Measurements from ENCODE around the gene FAM98B. TPM values are rescaled to one million over a fixed set of nuclear protein-coding genes. Genes with fewer than 3 reads are reported as not detected.

Gene FAM98B
- total RNA-seq, 6 donors from 2014 or later: 2.2 to 30.4 (median 15.8) TPM

DNA sequence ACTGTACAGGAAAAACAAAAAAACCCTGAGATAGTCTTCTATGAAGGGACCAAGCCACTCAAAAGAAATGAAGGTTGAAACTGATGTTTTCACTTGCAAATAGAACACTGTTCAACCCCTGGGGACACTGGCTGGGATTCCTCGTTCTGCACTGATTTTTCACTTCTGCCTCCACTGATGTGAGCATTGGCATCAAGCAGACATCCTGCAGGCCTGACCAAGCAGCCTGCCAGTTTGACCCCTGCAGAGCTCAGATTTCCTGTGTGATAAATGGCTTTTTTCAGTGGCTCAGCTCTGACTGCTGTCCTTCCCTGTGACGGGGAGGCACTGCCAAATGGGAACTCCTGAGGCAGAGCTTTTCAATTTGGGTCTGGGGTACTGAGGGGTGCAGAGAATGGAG, 60.7 kb downstream of the FAM98B start:
- ATAC-seq (ENCODE audit: low FRiP score in 2 of 2) (no peak), DNase-seq (no peak)
- Histone ChIP-seq H3K9me3 (no peaks in the 10 kb centered on the region), H3K27me3 (no peaks in the 10 kb centered on the region), H3K4me1 (no peaks in the 10 kb centered on the region), H3K4me3 (no peak overlapping the region), H3K27ac (no peak overlapping the region), H3K36me3 (no peaks in the 10 kb centered on the region)
- TF ChIP-seq EP300 (IDR thresholded peaks at IDR 0.05): no peak
- TF ChIP-seq, protein P1, sequence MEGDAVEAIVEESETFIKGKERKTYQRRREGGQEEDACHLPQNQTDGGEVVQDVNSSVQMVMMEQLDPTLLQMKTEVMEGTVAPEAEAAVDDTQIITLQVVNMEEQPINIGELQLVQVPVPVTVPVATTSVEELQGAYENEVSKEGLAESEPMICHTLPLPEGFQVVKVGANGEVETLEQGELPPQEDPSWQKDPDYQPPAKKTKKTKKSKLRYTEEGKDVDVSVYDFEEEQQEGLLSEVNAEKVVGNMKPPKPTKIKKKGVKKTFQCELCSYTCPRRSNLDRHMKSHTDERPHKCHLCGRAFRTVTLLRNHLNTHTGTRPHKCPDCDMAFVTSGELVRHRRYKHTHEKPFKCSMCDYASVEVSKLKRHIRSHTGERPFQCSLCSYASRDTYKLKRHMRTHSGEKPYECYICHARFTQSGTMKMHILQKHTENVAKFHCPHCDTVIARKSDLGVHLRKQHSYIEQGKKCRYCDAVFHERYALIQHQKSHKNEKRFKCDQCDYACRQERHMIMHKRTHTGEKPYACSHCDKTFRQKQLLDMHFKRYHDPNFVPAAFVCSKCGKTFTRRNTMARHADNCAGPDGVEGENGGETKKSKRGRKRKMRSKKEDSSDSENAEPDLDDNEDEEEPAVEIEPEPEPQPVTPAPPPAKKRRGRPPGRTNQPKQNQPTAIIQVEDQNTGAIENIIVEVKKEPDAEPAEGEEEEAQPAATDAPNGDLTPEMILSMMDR (IDR thresholded peaks at IDR 0.05): no peak
- TF ChIP-seq POLR2A (IDR thresholded peaks at IDR 0.05): no peak
- no peak for TF ChIP-seq POLR2AphosphoS5 (IDR thresholded peaks at IDR 0.05)
- 61 to 72% methylated on average over 2 of the region's 2 CpGs for WGBS, 2 donors

DNA sequence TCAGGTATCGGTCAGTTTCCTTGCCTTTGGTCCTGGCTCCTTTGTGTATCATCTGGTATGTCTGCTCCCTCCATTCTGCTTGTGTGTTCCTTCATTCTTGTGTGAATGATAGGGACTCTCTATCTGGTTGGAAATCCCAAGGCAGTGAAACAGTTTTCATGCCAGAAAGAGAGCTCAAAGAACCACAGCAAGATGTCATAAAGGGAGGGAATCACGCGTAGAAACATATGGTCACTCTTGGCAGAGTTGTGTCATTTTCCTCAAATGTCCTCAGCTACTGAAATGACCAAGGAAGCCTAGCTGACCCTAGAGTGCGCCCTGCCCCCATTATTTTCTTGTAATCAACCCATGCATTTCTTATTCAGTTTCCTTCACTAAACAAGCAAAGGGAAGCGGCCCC, 62.7 kb downstream of the FAM98B start:
- DNase-seq: no peak
- H3K9me3 ChIP-seq: no peaks in the 10 kb centered on the region
- no peaks in the 10 kb centered on the region for H3K36me3 ChIP-seq
- TF ChIP-seq POLR2AphosphoS5 (IDR thresholded peaks at IDR 0.05) (no peak), EP300 (IDR thresholded peaks at IDR 0.05) (no peak), POLR2A (IDR thresholded peaks at IDR 0.05) (no peak)
- TF ChIP-seq, protein P1 (IDR thresholded peaks at IDR 0.05): no peak
- H3K4me3 ChIP-seq: no peak overlapping the region
- H3K27me3 ChIP-seq: no peaks in the 10 kb centered on the region
- no peak overlapping the region for H3K27ac ChIP-seq
- no peak for ATAC-seq (ENCODE audit: low FRiP score in 2 of 2)
- WGBS, 2 donors: 83 to 85% methylated on average over 5 of the region's 5 CpGs
- H3K4me1 ChIP-seq: no peaks in the 10 kb centered on the region

DNA sequence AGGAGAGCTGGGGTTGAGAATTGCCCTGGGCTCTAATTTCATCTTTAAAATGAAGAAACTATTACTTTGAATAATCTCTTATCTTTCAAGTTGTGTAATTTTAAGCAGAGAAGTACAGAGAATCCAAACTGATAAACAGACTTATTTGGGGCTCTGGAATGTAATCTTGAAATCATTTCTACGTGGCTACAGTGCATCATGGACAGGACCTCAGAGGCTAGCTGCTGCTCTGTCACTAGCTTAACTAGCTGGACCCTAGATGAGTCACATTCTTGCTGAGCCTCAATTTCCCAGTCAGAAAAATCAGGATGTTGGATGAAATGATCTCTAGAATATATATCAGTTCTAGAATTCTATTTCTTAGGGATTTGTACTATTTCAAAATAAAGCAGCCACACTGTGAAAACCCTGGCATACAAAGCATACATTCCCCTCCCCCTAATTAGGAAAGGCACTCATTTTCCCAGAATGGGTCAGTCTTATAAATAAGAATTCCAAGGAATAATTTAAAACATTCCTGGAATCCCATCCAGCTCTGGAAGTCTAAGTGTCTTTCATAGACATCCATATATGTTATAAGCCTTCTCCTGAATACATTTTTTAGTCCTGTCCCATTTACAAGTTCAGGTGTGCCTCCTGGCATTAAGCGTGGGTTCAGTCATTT, 63.5 kb downstream of the FAM98B start:
- no peak for DNase-seq
- TF ChIP-seq, protein P1 (IDR thresholded peaks at IDR 0.05): no peak
- TF ChIP-seq POLR2AphosphoS5 (IDR thresholded peaks at IDR 0.05): no peak
- TF ChIP-seq POLR2A (IDR thresholded peaks at IDR 0.05): no peak
- TF ChIP-seq EP300 (IDR thresholded peaks at IDR 0.05): no peak
- H3K27ac ChIP-seq: no peak overlapping the region
- no peak overlapping the region for H3K4me3 ChIP-seq
- no peaks in the 10 kb centered on the region for H3K9me3 ChIP-seq
- no peak for ATAC-seq (ENCODE audit: low FRiP score in 2 of 2)
- WGBS, 2 donors: 67 to 81% methylated on average over 2 of the region's 2 CpGs
- H3K27me3 ChIP-seq: no peaks in the 10 kb centered on the region
- H3K36me3 ChIP-seq: no peaks in the 10 kb centered on the region
- H3K4me1 ChIP-seq: no peaks in the 10 kb centered on the region

DNA sequence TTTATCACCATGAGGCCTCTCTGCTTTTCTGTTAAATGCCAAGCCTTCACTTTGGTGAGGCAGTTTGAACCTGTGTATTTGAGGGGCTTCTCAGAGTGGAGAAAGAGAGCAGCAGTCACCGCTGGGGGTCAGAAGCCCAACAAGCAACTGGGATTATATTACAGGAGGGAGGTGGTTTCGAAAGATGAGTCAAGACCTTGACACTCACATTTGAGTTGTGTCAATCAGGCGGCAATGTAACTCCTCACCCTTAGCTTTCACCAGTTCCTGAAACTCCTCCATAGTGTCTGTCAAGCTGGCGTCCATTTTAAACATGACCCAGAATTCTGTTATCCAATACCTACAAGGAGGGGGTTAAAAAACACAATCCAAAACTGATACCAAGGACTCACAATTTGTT, 64.2 kb downstream of the FAM98B start:
- no peaks in the 10 kb centered on the region for H3K27me3 ChIP-seq
- DNase-seq: no peak
- H3K4me3 ChIP-seq: no peak overlapping the region
- no peak for ATAC-seq (ENCODE audit: low FRiP score in 2 of 2)
- H3K4me1 ChIP-seq: no peaks in the 10 kb centered on the region
- H3K27ac ChIP-seq: no peak overlapping the region
- 84% methylated on average over 4 of the region's 4 CpGs for WGBS, 2 donors
- TF ChIP-seq, protein P1 (IDR thresholded peaks at IDR 0.05): no peak
- TF ChIP-seq POLR2AphosphoS5 (IDR thresholded peaks at IDR 0.05): no peak
- no peak for TF ChIP-seq EP300 (IDR thresholded peaks at IDR 0.05)
- TF ChIP-seq POLR2A (IDR thresholded peaks at IDR 0.05): no peak
- no peaks in the 10 kb centered on the region for H3K36me3 ChIP-seq
- H3K9me3 ChIP-seq: no peaks in the 10 kb centered on the region

DNA sequence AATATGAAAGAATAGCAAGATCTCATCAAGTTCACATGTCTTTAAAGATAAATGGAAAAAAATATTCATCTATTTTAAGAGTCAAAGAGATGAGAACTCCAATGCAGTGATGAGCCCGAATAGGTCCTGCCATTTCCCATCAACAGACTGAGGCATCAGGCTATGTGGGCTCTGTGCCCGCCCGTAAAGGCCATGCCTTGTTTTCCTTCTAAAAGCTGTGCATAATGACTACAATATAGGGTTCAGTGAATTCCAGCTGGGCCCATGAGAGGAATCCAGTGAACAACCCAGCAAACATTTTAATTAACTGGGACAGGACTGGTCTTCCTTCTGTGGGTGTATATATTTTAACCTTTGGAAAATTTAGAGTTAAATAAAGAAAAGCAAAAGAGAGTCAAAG, 66.1 kb downstream of the FAM98B start:
- WGBS, 2 donors: 88 to 94% methylated on average over 3 of the region's 3 CpGs
- Histone ChIP-seq H3K4me1 (no peaks in the 10 kb centered on the region), H3K27me3 (no peaks in the 10 kb centered on the region), H3K36me3 (no peaks in the 10 kb centered on the region), H3K9me3 (no peaks in the 10 kb centered on the region), H3K27ac (no peak overlapping the region), H3K4me3 (no peak overlapping the region)
- DNase-seq: no peak
- no peak for TF ChIP-seq POLR2AphosphoS5 (IDR thresholded peaks at IDR 0.05)
- TF ChIP-seq, protein P1 (IDR thresholded peaks at IDR 0.05): no peak
- no peak for TF ChIP-seq POLR2A (IDR thresholded peaks at IDR 0.05)
- no peak for TF ChIP-seq EP300 (IDR thresholded peaks at IDR 0.05)
- no peak for ATAC-seq (ENCODE audit: low FRiP score in 2 of 2)
